H1 (cell line): ENCODE measurements around the gene BTBD9. TPM values are rescaled to one million over a fixed set of nuclear protein-coding genes. Genes with fewer than 3 reads are reported as not detected.

Source experiments
- JUN ChIP-seq: IDR thresholded peaks from 2 replicates; pipeline ENCODE4 v1.6.1; 2011; ENCODE audit warnings: low read depth, mild to moderate bottlenecking, improper control_type of control experiment, low read length
- polyA plus RNA-seq, 7 experiments: library from polyadenylated mRNA; depleted of rRNA in 3 of 7; stranded (reverse) in 5 of 7; unstranded in 2 of 7; fragments of >200 nt in 5 of 7; fragments of 200-250 nt in 2 of 7; gene quantifications; 1 replicate in 5 of 7; 2 replicates in 1 of 7; 4 replicates in 1 of 7; pipeline versions ENCODE4 v1.2.1 to v1.2.3, GENCODE V29; 2011 to 2013; ENCODE audit warnings: missing spikeins in 2 of 7, mixed read lengths in 2 of 7
- total RNA-seq: library from RNA; stranded (reverse); fragmentation: NEBNext Ultra II Directional; extraction: Animal tissue kit (Norgen Biotek cat#: 25700); gene quantifications from 2 replicates; pipeline ENCODE4 v1.2.1, GENCODE V29; 2021

The BTBD9 gene
- total and polyA plus RNA-seq, 2 of the 8 experiments (the other 6 are each of a cell fraction or from before 2014, with no cell fraction given): 0.92 to 4.1 TPM

GRCh38 chr6:38396209-38396608 lies 243.5 kb downstream of the BTBD9 start (continued):
- TF ChIP-seq JUN: no peak
